Colon (tissue), 2 donors: ENCODE results near the gene DPAGT1.
A peak's percentile ranks its signal among the peaks of the same experiment; 100 is the strongest.
"Not testable (repeated sequence)": the region's sequence is repeated elsewhere in the genome, so short reads cannot be mapped to it uniquely, and the experiment has no call there.

Source experiments
- FAIRE-seq: peaks from 2 replicates; lab custom pipeline; 2012; peaks lifted over from hg19 to GRCh38; lab: Jason Lieb, UNC
- donor health status: control.
- donor health status: control.

Gene DPAGT1

GRCh38 chr11:119101759-119102423, at the start of gene DPAGT1:
Gene DPAGT1, minus strand, starts transcription at chr11:119101853. Its CDS starts 198 bp downstream, at chr11:119101655.
- FAIRE-seq: no peak

- FAIRE-seq: no peak
Measured at GRCh38 chr11:119149786-119150275, 48.2 kb upstream of the DPAGT1 start.

GRCh38 chr11:119149018-119149785, 47.5 kb upstream of the DPAGT1 start, which contains the start of gene ABCG4:
Gene ABCG4, plus strand, starts transcription at chr11:119149052. Its CDS starts 914 bp downstream, at chr11:119149966.
- FAIRE-seq: no peak

GRCh38 chr11:119148720-119149017, 47.0 kb upstream of the DPAGT1 start:
- FAIRE-seq: no peak

GRCh38 chr11:119147604-119148333, 46.1 kb upstream of the DPAGT1 start:
- FAIRE-seq: no peak

GRCh38 chr11:119145551-119145950, 43.9 kb upstream of the DPAGT1 start:
- no peak for FAIRE-seq

GRCh38 chr11:119144825-119145486, 43.3 kb upstream of the DPAGT1 start:
- FAIRE-seq: no peak

- FAIRE-seq: not testable (repeated sequence)
Measured at GRCh38 chr11:119139276-119139675, 37.6 kb upstream of the DPAGT1 start.

GRCh38 chr11:119134389-119134978, 32.8 kb upstream of the DPAGT1 start:
- no peak for FAIRE-seq

- no peak for FAIRE-seq
Measured at GRCh38 chr11:119130662-119131061, 29.0 kb upstream of the DPAGT1 start.

GRCh38 chr11:119126675-119127268, 25.1 kb upstream of the DPAGT1 start:
- no peak for FAIRE-seq

GRCh38 chr11:119125821-119126220, 24.2 kb upstream of the DPAGT1 start:
- FAIRE-seq: no peak

- FAIRE-seq: no peak
Measured at GRCh38 chr11:119121811-119122124, 20.1 kb upstream of the DPAGT1 start.

- peak; percentile 43 for FAIRE-seq
Measured at GRCh38 chr11:119121008-119121810, 19.6 kb upstream of the DPAGT1 start, which contains the start of gene HINFP. Gene HINFP, plus strand, starts transcription at chr11:119121580. Its CDS starts 5,365 bp downstream, at chr11:119126945.

GRCh38 chr11:119120639-119121007, 19.0 kb upstream of the DPAGT1 start:
- FAIRE-seq: no peak

- FAIRE-seq: no peak
Measured at GRCh38 chr11:119118946-119119345, 17.3 kb upstream of the DPAGT1 start.

GRCh38 chr11:119118227-119118626, 16.6 kb upstream of the DPAGT1 start:
- no peak for FAIRE-seq

- FAIRE-seq: no peak
Measured at GRCh38 chr11:119117004-119117706, 15.5 kb upstream of the DPAGT1 start.

- FAIRE-seq: no peak
Measured at GRCh38 chr11:119116601-119117000, 14.9 kb upstream of the DPAGT1 start.

- FAIRE-seq: no peak
Measured at GRCh38 chr11:119116235-119116594, 14.6 kb upstream of the DPAGT1 start.
